Measurements from ENCODE around the gene DMBT1.

DMBT1 gene

GRCh38 chr10:122647383-122647968 lies 86.9 kb downstream of the DMBT1 start:
- DNase-seq (ENCODE audit: low read depth), result no peak

GRCh38 chr10:122648599-122649428 lies 88.3 kb downstream of the DMBT1 start:
- DNase-seq (ENCODE audit: low read depth), result no peak

- no peak for DNase-seq (ENCODE audit: low read depth)
Measured at GRCh38 chr10:122649903-122650302, 89.3 kb downstream of the DMBT1 start.

GRCh38 chr10:122650331-122650730 lies 89.8 kb downstream of the DMBT1 start:
- no peak for DNase-seq (ENCODE audit: low read depth)

- no peak for DNase-seq (ENCODE audit: low read depth)
Measured at GRCh38 chr10:122655524-122656307, 95.2 kb downstream of the DMBT1 start.

GRCh38 chr10:122656308-122656705 lies 95.8 kb downstream of the DMBT1 start:
- no peak for DNase-seq (ENCODE audit: low read depth)

- no peak for DNase-seq (ENCODE audit: low read depth)
Measured at GRCh38 chr10:122656741-122657140, 96.2 kb downstream of the DMBT1 start.

GRCh38 chr10:122657255-122657654 lies 96.7 kb downstream of the DMBT1 start:
- no peak for DNase-seq (ENCODE audit: low read depth)

GRCh38 chr10:122657729-122658128 lies 97.2 kb downstream of the DMBT1 start:
- DNase-seq (ENCODE audit: low read depth), result no peak

- no peak for DNase-seq (ENCODE audit: low read depth)
Measured at GRCh38 chr10:122658356-122659049, 97.9 kb downstream of the DMBT1 start.

- no peak for DNase-seq (ENCODE audit: low read depth)
Measured at GRCh38 chr10:122659126-122659525, 98.6 kb downstream of the DMBT1 start.

- no peak for DNase-seq (ENCODE audit: low read depth)
Measured at GRCh38 chr10:122659651-122660050, 99.1 kb downstream of the DMBT1 start.

GRCh38 chr10:122660696-122661095 lies 100.1 kb downstream of the DMBT1 start:
- no peak for DNase-seq (ENCODE audit: low read depth)

- DNase-seq (ENCODE audit: low read depth), result no peak
Measured at GRCh38 chr10:122662231-122662630, 101.7 kb downstream of the DMBT1 start.

- no peak for DNase-seq (ENCODE audit: low read depth)
Measured at GRCh38 chr10:122663516-122664130, 103.1 kb downstream of the DMBT1 start.

- no peak for DNase-seq (ENCODE audit: low read depth)
Measured at GRCh38 chr10:122664501-122664900, 103.9 kb downstream of the DMBT1 start.

GRCh38 chr10:122665329-122665860 lies 104.8 kb downstream of the DMBT1 start:
- no peak for DNase-seq (ENCODE audit: low read depth)

- DNase-seq (ENCODE audit: low read depth), result no peak
Measured at GRCh38 chr10:122665946-122666345, 105.4 kb downstream of the DMBT1 start.

GRCh38 chr10:122669045-122669444 lies 108.5 kb downstream of the DMBT1 start:
- no peak for DNase-seq (ENCODE audit: low read depth)

- no peak for DNase-seq (ENCODE audit: low read depth)
Measured at GRCh38 chr10:122669842-122670241, 109.3 kb downstream of the DMBT1 start.

GRCh38 chr10:122671355-122671754 lies 110.8 kb downstream of the DMBT1 start:
- DNase-seq (ENCODE audit: low read depth), result no peak

GRCh38 chr10:122672655-122673054 lies 112.1 kb downstream of the DMBT1 start:
- DNase-seq (ENCODE audit: low read depth), result no peak

Data from activated T-cell treated with anti-CD3 and anti-CD28 coated beads for 24 hours (primary cell).